HT1080 (cell line): ENCODE measurements around the gene TUBB4B. TPM values are rescaled to one million over a fixed set of nuclear protein-coding genes. Genes with fewer than 3 reads are reported as not detected.

Source experiments
- DNase-seq: peaks from one replicate; pipeline ENCODE4 v3.0.0-alpha.2; 2015; ENCODE audit warnings: low read depth
- polyA plus RNA-seq, 2 experiments: library from polyadenylated mRNA; depleted of rRNA; stranded (reverse); fragments of >200 nt; gene quantifications; 2 replicates each; pipeline ENCODE4 v1.2.3, GENCODE V29; 2015
- total RNA-seq: library from RNA; depleted of rRNA; stranded (reverse); fragments of >200 nt; shearing (Covaris generic); gene quantifications from 2 replicates; pipeline ENCODE4 v1.2.3, GENCODE V29; 2014; rRNA removed

The TUBB4B gene
- total RNA-seq, result 624 and 993 TPM in 2 replicates
- 942 and 960 TPM in 2 replicates for polyA plus RNA-seq (2015; cell fraction: cytosol; rRNA removed)
- polyA plus RNA-seq (2015; cell fraction: nucleus; rRNA removed), result 1,205 and 1,385 TPM in 2 replicates

- DNase-seq, result peak; percentile 100
Measured at GRCh38 chr9:137240841-137241489, at the start of gene TUBB4B. Gene TUBB4B (plus strand): TSS chr9:137241287. CDS start chr9:137241361, 74 bp downstream.

GRCh38 chr9:137191691-137192447, 49.2 kb upstream of the TUBB4B start:
- no peak for DNase-seq

GRCh38 chr9:137192448-137192780, 48.7 kb upstream of the TUBB4B start:
- DNase-seq, result no peak

- no peak for DNase-seq
Measured at GRCh38 chr9:137192859-137193258, 48.2 kb upstream of the TUBB4B start.

- DNase-seq, result no peak
Measured at GRCh38 chr9:137193771-137194170, 47.3 kb upstream of the TUBB4B start.

- no peak for DNase-seq
Measured at GRCh38 chr9:137194388-137194787, 46.7 kb upstream of the TUBB4B start.

- no peak for DNase-seq
Measured at GRCh38 chr9:137194909-137195308, 46.2 kb upstream of the TUBB4B start.

GRCh38 chr9:137195525-137196220, 45.4 kb upstream of the TUBB4B start:
- no peak for DNase-seq

GRCh38 chr9:137198051-137198901, 42.8 kb upstream of the TUBB4B start:
- no peak for DNase-seq

GRCh38 chr9:137198902-137199283, 42.2 kb upstream of the TUBB4B start:
- no peak for DNase-seq

GRCh38 chr9:137199411-137200121, 41.5 kb upstream of the TUBB4B start:
- no peak for DNase-seq

- peak; percentile 99 for DNase-seq
Measured at GRCh38 chr9:137200311-137201204, 40.5 kb upstream of the TUBB4B start, which contains the start of gene TPRN. Gene TPRN (minus strand): TSS chr9:137200741. CDS start chr9:137200711, 30 bp downstream.

GRCh38 chr9:137201205-137201868, 39.8 kb upstream of the TUBB4B start:
- no peak for DNase-seq

- DNase-seq, result no peak
Measured at GRCh38 chr9:137202966-137203365, 38.1 kb upstream of the TUBB4B start.

- no peak for DNase-seq
Measured at GRCh38 chr9:137204731-137205125, 36.4 kb upstream of the TUBB4B start.

GRCh38 chr9:137205126-137206069, 35.7 kb upstream of the TUBB4B start, which contains the start of the genes NDOR1 and TMEM203:
Gene NDOR1 (plus strand): TSS chr9:137205700. CDS start chr9:137205778, 78 bp downstream.
Gene TMEM203 (minus strand): TSS chr9:137205648. CDS start chr9:137205414, 234 bp downstream.
- peak; percentile 77 for DNase-seq

- no peak for DNase-seq
Measured at GRCh38 chr9:137206602-137207001, 34.5 kb upstream of the TUBB4B start.
